Osteocyte (in vitro differentiated cells): ENCODE data around the gene TSPAN3. TPM values are rescaled to one million over a fixed set of nuclear protein-coding genes. Genes with fewer than 3 reads are reported as not detected.

ENCODE experiments used
- DNase-seq: peaks from one replicate; pipeline ENCODE4 v3.0.0; 2021; ENCODE audit warnings: mixed read lengths; ENCODE audit not compliant: unreplicated experiment; ENCODE audit errors: extremely low spot score
- H3K27ac Mint-ChIP-seq: one replicate; pipeline ENCODE4 v1.8.0; 2021; ENCODE audit warnings: mild to moderate bottlenecking, mixed read lengths; ENCODE audit not compliant: unreplicated experiment
- H3K27me3 Mint-ChIP-seq: one replicate; pipeline ENCODE4 v1.8.0; 2021; ENCODE audit warnings: mixed read lengths; ENCODE audit not compliant: unreplicated experiment
- H3K36me3 Mint-ChIP-seq: one replicate; pipeline ENCODE4 v1.8.0; 2021; ENCODE audit warnings: mixed read lengths; ENCODE audit not compliant: unreplicated experiment
- H3K4me1 Mint-ChIP-seq: one replicate; pipeline ENCODE4 v1.8.0; 2021; ENCODE audit warnings: mixed read lengths; ENCODE audit not compliant: unreplicated experiment
- H3K4me3 Mint-ChIP-seq: one replicate; pipeline ENCODE4 v1.8.0; 2021; ENCODE audit warnings: mild to moderate bottlenecking, moderate library complexity, mixed read lengths; ENCODE audit not compliant: unreplicated experiment
- H3K9me3 Mint-ChIP-seq: one replicate; pipeline ENCODE4 v1.8.0; 2021; ENCODE audit warnings: mixed read lengths; ENCODE audit not compliant: unreplicated experiment
- total RNA-seq: library from RNA; stranded (reverse); gene quantifications from 2 replicates; pipeline ENCODE4 v1.2.1, GENCODE V29; 2021
- TF ChIP-seq, protein P1 (sequence below): fragments of 200-600 bp; sonication (generic); IDR thresholded peaks from 2 replicates; pipeline ENCODE4 v1.5.0; 2021; ENCODE audit warnings: antibody characterized with exemption, mild to moderate bottlenecking, moderate library complexity

TSPAN3 gene
- total RNA-seq, 1 donor from 2014 or later = 296 TPM

DNA sequence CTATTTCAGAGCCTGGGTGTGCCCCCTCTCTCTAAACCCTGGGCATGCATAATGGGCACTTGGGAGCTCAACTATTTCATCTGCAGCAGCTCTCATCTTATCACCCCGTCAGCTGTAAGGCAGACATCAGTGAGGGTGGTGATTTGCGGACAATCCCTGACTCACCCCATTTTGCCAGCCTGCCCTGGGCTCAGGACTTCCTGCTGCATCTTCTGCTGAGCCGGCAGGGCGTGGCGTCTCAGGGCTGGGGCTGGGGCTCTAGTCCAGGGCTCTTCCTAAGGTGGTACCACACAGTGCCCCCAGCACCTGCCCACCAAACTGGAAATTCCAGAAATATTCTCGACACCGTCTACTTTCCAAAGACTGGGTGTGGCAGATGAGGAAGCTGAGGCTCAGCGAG is 76.9 kb downstream of the TSPAN3 start:
- Mint-ChIP-seq H3K9me3 (no peaks in the 10 kb centered on the region), H3K36me3 (no peaks in the 10 kb centered on the region), H3K4me3 (no peak overlapping the region), H3K27ac (no peak overlapping the region), H3K4me1 (no peaks in the 10 kb centered on the region), H3K27me3 (no peaks in the 10 kb centered on the region)
- TF ChIP-seq, protein P1, sequence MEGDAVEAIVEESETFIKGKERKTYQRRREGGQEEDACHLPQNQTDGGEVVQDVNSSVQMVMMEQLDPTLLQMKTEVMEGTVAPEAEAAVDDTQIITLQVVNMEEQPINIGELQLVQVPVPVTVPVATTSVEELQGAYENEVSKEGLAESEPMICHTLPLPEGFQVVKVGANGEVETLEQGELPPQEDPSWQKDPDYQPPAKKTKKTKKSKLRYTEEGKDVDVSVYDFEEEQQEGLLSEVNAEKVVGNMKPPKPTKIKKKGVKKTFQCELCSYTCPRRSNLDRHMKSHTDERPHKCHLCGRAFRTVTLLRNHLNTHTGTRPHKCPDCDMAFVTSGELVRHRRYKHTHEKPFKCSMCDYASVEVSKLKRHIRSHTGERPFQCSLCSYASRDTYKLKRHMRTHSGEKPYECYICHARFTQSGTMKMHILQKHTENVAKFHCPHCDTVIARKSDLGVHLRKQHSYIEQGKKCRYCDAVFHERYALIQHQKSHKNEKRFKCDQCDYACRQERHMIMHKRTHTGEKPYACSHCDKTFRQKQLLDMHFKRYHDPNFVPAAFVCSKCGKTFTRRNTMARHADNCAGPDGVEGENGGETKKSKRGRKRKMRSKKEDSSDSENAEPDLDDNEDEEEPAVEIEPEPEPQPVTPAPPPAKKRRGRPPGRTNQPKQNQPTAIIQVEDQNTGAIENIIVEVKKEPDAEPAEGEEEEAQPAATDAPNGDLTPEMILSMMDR = no peak
- DNase-seq = no peak

GRCh38 chr15:76993114-76993725 is 77.7 kb downstream of the TSPAN3 start:
- H3K36me3 Mint-ChIP-seq = no peaks in the 10 kb centered on the region
- H3K27me3 Mint-ChIP-seq = no peaks in the 10 kb centered on the region
- no peak overlapping the region for H3K4me3 Mint-ChIP-seq
- DNase-seq = no peak
- H3K27ac Mint-ChIP-seq = no peak overlapping the region
- no peaks in the 10 kb centered on the region for H3K9me3 Mint-ChIP-seq
- TF ChIP-seq, protein P1 = no peak
- H3K4me1 Mint-ChIP-seq = peaks cover 6% of the 10 kb centered on the region

DNA sequence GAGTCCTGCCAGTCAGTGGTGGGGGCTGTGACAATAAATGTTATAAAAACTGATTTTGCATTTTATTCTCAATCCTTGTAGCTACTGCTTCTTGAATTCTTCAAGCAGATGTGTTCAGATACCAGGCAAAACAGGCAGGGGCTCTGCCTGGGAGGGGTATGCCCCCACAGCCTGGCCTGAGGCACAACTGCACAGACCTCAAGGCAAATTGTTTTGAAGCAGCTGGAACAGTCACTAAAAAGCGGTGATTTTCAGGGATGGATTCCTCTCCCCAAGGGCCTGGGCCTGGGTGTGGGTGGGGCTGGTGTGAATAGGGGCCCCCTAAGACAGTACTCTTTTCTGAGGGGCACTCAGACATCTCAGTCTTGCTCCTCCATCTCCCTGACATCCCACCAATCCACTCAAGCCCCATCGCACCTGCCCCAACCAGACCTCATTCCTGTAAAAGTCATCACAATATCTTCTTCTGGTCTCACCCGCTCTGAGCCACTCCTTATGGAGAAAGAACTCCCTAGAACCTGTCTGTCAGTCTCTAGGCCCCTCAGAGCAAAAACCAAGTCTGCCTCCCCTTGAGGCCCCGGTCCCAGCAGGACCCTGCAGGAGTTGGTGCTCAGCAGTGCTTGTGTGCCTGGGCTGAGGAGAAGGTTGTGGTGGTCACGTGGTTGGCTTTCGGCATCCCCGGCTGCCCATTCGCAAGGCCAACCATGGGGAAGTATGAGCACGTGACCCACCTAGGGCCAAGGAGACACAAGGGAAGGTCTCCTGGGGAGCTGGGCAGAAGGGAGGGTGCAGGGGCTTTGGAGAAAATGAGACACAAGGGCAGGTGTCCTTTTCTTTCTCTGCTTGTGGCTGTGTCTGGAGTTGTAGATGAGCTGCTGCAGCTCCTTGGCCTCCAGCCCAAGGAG is 78.9 kb downstream of the TSPAN3 start:
- peaks cover 6% of the 10 kb centered on the region for H3K4me1 Mint-ChIP-seq

More for the DNA sequence above, 78.9 kb downstream of the TSPAN3 start:
- TF ChIP-seq, protein P1 = no peak
- no peaks in the 10 kb centered on the region for H3K9me3 Mint-ChIP-seq
- no peak for DNase-seq
- no peaks in the 10 kb centered on the region for H3K27me3 Mint-ChIP-seq
- no peak overlapping the region for H3K27ac Mint-ChIP-seq
- H3K36me3 Mint-ChIP-seq = no peaks in the 10 kb centered on the region
- no peak overlapping the region for H3K4me3 Mint-ChIP-seq

Other genes starting within 250 kb of the TSPAN3 start
- gene SCAPER, start 165.8 kb downstream of the TSPAN3 start, total RNA-seq = 18.6 and 20.0 TPM in 2 replicates
- gene RCN2, start 139.4 kb downstream of the TSPAN3 start, total RNA-seq = 81.3 and 82.2 TPM in 2 replicates
- gene PSTPIP1, start 76.0 kb downstream of the TSPAN3 start, total RNA-seq = not detected in 2 replicates